Endothelial cell of umbilical vein (primary cell): ENCODE data around the gene SYNGR3.

Experiments
- CTCF ChIP-seq, 2 donors: IDR thresholded peaks; 1 replicate in 1 of 2; 2 replicates in 1 of 2; pipeline ENCODE4 v1.5.1; 2011; ENCODE audit warnings: low read length in 2 of 2, mild to moderate bottlenecking in 2 of 2, moderate library complexity in 2 of 2, control low read depth in 1 of 2, inconsistent platforms in 1 of 2, low read depth in 1 of 2; ENCODE audit not compliant: insufficient read depth in 1 of 2; ENCODE audit errors: extremely low read depth in 1 of 2
- EZH2 ChIP-seq: IDR thresholded peaks from 2 replicates; pipeline ENCODE4 v1.6.1; 2012; ENCODE audit warnings: borderline replicate concordance, low read depth, mild to moderate bottlenecking, moderate library complexity, low read length, inconsistent platforms; ENCODE audit not compliant: severe bottlenecking
- FOS ChIP-seq: IDR thresholded peaks from 2 replicates; pipeline ENCODE4 v1.6.1; 2011; ENCODE audit warnings: mild to moderate bottlenecking, low read length, moderate library complexity, borderline replicate concordance; ENCODE audit not compliant: insufficient read depth
- GATA2 ChIP-seq: IDR thresholded peaks from 2 replicates; pipeline ENCODE4 v1.7.0; 2011; ENCODE audit warnings: low read depth, mild to moderate bottlenecking, moderate library complexity, mixed read lengths, low read length; ENCODE audit not compliant: insufficient read length, insufficient read depth
- JUN ChIP-seq: IDR thresholded peaks from 2 replicates; pipeline ENCODE4 v1.6.1; 2011; ENCODE audit warnings: borderline replicate concordance, low read depth; ENCODE audit not compliant: insufficient read length, insufficient read depth
- MAX ChIP-seq: IDR thresholded peaks from 2 replicates; pipeline ENCODE4 v1.6.1; 2011; ENCODE audit not compliant: insufficient read depth, insufficient read length
- MYC ChIP-seq: IDR thresholded peaks from one replicate; pipeline ENCODE4 v1.6.1; 2011; ENCODE audit warnings: mild to moderate bottlenecking, low read depth, low read length
- POLR2A ChIP-seq: IDR thresholded peaks from 2 replicates; pipeline ENCODE4 v1.6.1; 2012; ENCODE audit warnings: low read depth, mild to moderate bottlenecking, control low read depth, low read length
- POLR2AphosphoS5 ChIP-seq: IDR thresholded peaks from 2 replicates; pipeline ENCODE4 v1.6.1; 2012; ENCODE audit warnings: low read depth, mild to moderate bottlenecking, control low read depth, low read length, moderate library complexity; ENCODE audit not compliant: insufficient read depth

- TF ChIP-seq CTCF (IDR thresholded peaks at IDR 0.05; ENCODE audit: extremely low read depth in 1 of 2, insufficient read depth in 1 of 2, low read depth in 1 of 2, low read length in 2 of 2) = no peak
- TF ChIP-seq JUN = no peak
- TF ChIP-seq POLR2A = no peak
- TF ChIP-seq MAX = no peak
- no peak for TF ChIP-seq EZH2
- TF ChIP-seq FOS = no peak
- no peak for TF ChIP-seq MYC
- TF ChIP-seq POLR2AphosphoS5 = no peak
- TF ChIP-seq GATA2 = no peak
Measured at GRCh38 chr16:2036200-2036966, 46.6 kb downstream of the SYNGR3 start.
